GM19452 (cell line): Measurements from ENCODE around the gene GMEB2.
A peak's percentile ranks its signal among the peaks of the same experiment; 100 is the strongest.
"Not testable (repeated sequence)": the region's sequence is repeated elsewhere in the genome, so short reads cannot be mapped to it uniquely, and the experiment has no call there.

Experiments
- ATAC-seq: cut with Tn5 transposase; IDR thresholded peaks from one replicate; pipeline ENCODE4 v1.9.1; 2021; ENCODE audit not compliant: unreplicated experiment

The GMEB2 gene

GRCh38 chr20:63573647-63574131, 53.2 kb downstream of the GMEB2 start:
- no peak for ATAC-seq

DNA sequence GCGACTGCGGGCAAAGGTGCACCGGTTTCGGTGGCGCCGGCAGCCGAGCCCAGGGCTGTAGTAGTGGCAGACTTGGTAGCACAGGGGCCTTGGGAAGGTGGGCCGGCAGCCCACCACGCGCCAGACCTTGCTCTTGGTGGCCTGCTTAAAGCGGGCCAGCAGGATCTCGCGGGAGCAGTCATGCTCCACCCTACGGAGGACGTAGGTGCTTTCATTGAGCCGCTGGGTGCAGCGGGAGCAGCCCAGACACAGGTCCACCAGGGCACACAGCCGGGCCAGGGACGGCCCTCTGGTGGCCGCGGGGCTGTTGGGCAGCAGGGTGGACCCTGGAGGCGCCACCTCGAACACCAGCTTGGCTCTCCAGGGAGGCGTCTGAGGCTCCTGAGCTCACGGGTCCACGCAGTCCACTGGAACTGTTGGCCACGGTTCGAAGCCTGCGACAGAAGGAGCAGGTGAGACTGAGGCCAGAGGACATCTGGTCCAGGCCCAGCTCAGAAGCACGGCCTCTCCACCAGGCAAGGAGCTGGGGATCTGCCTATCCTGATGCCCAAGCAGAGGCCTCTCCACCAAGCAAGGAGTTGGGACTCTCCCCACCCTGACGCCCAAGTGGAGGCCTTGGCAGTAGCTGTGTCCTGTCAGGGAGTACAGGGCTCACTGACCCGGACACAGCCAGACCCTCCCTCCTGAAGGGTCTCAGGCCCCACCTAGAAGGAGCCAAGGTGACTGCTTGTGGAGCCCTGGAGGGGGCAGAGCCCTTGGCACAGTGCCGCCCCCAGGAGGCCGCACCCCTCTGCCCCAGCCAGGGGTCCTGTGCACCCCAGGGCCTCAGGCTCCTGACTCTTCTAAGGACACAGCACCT, 53.9 kb downstream of the GMEB2 start:
- ATAC-seq = no peak

- no peak for ATAC-seq
Observed at GRCh38 chr20:63572071-63572787, 54.7 kb downstream of the GMEB2 start.

DNA sequence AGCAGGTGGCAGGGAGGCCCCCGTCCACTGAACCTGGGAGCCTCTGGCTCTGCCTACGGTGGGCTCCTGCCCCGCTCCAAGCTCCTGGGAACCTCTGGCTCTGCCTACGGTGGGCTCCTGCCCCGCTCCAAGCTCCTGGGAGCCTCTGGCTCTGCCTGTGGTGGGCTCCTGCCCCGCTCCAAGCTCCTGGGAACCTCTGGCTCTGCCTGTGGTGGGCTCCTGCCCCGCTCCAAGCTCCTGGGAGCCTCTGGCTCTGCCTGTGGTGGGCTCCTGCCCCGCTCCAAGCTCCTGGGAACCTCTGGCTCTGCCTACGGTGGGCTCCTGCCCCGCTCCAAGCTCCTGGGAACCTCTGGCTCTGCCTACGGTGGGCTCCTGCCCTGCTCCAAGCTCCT, 55.8 kb downstream of the GMEB2 start:
- not testable (repeated sequence) for ATAC-seq

- ATAC-seq = no peak
Observed at GRCh38 chr20:63570281-63571086, 56.4 kb downstream of the GMEB2 start.

- ATAC-seq = no peak
Observed at GRCh38 chr20:63568986-63569949, 57.6 kb downstream of the GMEB2 start.

GRCh38 chr20:63568170-63568981, 58.5 kb downstream of the GMEB2 start:
- ATAC-seq = peak; percentile 14

- peak; percentile 51 for ATAC-seq
Observed at GRCh38 chr20:63567386-63568169, 59.3 kb downstream of the GMEB2 start.

DNA sequence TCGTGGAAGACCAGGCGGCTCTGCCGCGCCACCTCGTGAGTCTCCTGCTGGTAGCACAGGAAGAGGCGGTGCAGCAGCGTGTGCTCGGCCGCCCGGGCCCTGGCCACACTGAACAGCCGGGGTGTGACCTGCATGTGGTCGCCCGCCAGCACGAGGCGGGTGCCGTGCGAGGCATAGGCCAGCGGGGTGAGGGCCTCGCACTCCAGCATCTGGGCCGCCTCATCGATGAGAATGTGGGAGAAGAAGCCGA, 59.8 kb downstream of the GMEB2 start:
- no peak for ATAC-seq

DNA sequence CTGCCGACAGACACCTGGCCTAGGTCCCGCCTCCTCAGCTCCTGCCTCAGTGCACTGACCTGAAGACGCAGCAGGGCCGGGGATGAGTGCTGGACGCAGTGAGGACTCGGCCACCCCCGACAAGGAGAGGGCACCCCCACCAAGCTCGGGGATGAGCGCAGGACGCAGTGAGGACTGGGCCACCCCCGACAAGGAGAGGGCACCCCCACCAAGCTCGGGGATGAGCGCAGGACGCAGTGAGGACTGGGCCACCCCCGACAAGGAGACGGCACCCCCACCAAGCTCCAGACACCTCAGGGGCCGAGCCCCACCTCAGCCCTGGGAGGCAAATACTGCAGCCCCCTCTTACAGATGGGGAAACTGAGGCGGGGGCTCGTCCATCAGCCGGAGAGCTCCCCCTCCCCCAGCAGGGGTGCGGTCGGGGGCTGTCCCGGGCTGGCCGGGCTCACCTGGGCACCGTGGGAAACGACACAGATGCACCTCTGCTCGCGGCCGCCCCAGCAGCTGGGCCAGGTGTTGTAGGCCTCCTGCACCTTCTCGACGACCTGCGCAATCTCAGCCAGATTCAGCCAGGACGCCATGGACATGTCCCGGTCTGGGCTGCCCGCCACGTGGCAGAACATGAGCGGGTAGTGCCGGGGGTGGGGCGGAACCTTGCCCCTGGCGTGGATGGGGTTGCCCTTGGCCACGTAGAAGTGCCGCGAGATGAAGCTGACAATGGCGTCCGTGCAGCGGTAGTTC, 60.3 kb downstream of the GMEB2 start:
- ATAC-seq = no peak

GRCh38 chr20:63565699-63566335, 61.1 kb downstream of the GMEB2 start:
- ATAC-seq = no peak

- no peak for ATAC-seq
Observed at GRCh38 chr20:63565021-63565698, 61.7 kb downstream of the GMEB2 start.

DNA sequence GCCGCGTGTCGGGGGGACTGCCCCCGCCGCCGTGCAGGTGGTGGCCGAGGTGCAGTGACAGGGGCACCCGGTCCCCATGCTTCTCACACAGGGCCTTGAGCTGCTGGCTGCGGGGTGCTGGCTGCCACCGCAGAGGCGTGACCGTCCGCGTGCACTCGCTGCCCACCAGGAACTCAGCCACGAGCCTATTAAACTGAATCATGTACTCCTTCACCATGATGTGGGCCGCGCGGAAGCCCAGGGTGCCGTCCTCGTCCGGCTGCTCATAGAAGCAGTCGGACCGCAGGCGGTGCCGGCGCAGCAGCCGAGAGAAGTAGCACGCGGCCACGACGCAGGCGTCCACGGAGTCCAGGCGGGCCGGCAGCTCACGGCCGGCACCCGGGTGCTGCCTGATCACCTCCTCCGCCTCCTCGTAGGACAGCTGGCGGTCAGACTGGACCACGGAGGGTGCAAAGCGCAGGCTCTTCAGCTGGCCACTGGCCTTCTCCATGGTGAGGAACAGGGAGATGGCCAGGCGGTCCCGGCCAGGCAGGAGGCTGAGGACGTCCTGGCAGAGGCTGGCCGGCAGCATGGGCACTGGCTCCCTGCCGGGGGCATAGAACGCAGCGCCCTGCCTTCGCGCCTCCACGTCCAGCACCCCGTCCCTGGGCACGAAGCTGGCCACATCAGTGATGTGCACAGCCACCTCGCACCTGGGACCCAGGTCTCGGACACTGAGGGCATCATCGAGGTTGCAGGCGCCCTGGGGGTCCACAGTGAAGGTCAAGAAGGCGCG, 62.7 kb downstream of the GMEB2 start:
- no peak for ATAC-seq

- no peak for ATAC-seq
Observed at GRCh38 chr20:63563225-63563935, 63.5 kb downstream of the GMEB2 start.

GRCh38 chr20:63562461-63563224, 64.3 kb downstream of the GMEB2 start:
- ATAC-seq = no peak
